Erythroblast (primary cell): Measurements from ENCODE around the gene RAB8A.
A peak's percentile ranks its signal among the peaks of the same experiment; 100 is the strongest.
"Not testable (repeated sequence)": the region's sequence is repeated elsewhere in the genome, so short reads cannot be mapped to it uniquely, and the experiment has no call there.

ENCODE experiments used
- DNase-seq, 2 experiments: peaks; one replicate each; lab custom pipeline; 2025; lab: John Stamatoyannopoulos, UW
- GATA1 ChIP-seq: IDR thresholded peaks from 2 replicates; pipeline ENCODE4 v1.6.1; 2011; ENCODE audit warnings: low read depth, mild to moderate bottlenecking, control low read depth, low read length, moderate library complexity
- POLR2A ChIP-seq: IDR thresholded peaks from 2 replicates; pipeline ENCODE4 v1.6.1; 2011; ENCODE audit warnings: mild to moderate bottlenecking, low read length

RAB8A gene

GRCh38 chr19:16088351-16089009 is 23.2 kb upstream of the RAB8A start:
- DNase-seq, result no peak

GRCh38 chr19:16089010-16089846 is 22.5 kb upstream of the RAB8A start:
- DNase-seq, result no peak
- TF ChIP-seq GATA1, result no peak
- TF ChIP-seq POLR2A, result peak; percentile 5

More at GRCh38 chr19:16088351-16089009, 23.2 kb upstream of the RAB8A start:
- TF ChIP-seq GATA1, result no peak
- TF ChIP-seq POLR2A, result peak; percentile 7

- TF ChIP-seq POLR2A (no peak), GATA1 (no peak)
- peak in 1 of 2 experiments; percentile 40 for DNase-seq
Measured at GRCh38 chr19:16091546-16092475, 19.9 kb upstream of the RAB8A start.

- no peak for DNase-seq
- TF ChIP-seq GATA1 (no peak), POLR2A (no peak)
Measured at GRCh38 chr19:16094360-16095070, 17.2 kb upstream of the RAB8A start.

GRCh38 chr19:16095071-16095571 is 16.6 kb upstream of the RAB8A start:
- no peak for DNase-seq
- no peak for TF ChIP-seq GATA1
- no peak for TF ChIP-seq POLR2A

- TF ChIP-seq GATA1 (no peak), POLR2A (no peak)
- DNase-seq, result no peak
Measured at GRCh38 chr19:16096280-16096855, 15.3 kb upstream of the RAB8A start.

- TF ChIP-seq POLR2A (no peak), GATA1 (no peak)
Measured at GRCh38 chr19:16098416-16098768, 13.3 kb upstream of the RAB8A start.

GRCh38 chr19:16098821-16099220 is 12.9 kb upstream of the RAB8A start:
- no peak for DNase-seq
- TF ChIP-seq POLR2A (no peak), GATA1 (no peak)

More at GRCh38 chr19:16098416-16098768, 13.3 kb upstream of the RAB8A start:
- DNase-seq, result no peak

GRCh38 chr19:16099314-16099965 is 12.2 kb upstream of the RAB8A start:
- not testable (repeated sequence) for DNase-seq

GRCh38 chr19:16100524-16100923 is 11.2 kb upstream of the RAB8A start:
- no peak for DNase-seq
- TF ChIP-seq POLR2A (no peak), GATA1 (no peak)

GRCh38 chr19:16104722-16105121 is 7.0 kb upstream of the RAB8A start:
- TF ChIP-seq GATA1 (no peak), POLR2A (no peak)
- DNase-seq, result no peak

- no peak for TF ChIP-seq GATA1
- no peak for TF ChIP-seq POLR2A
- no peak for DNase-seq
Measured at GRCh38 chr19:16106121-16106520, 5.6 kb upstream of the RAB8A start.

GRCh38 chr19:16111909-16112752 is 442 bp downstream of the RAB8A start:
- peak; percentile 41 to 60 for DNase-seq

More at GRCh38 chr19:16111909-16112752, 442 bp downstream of the RAB8A start:
- TF ChIP-seq GATA1 (no peak), POLR2A (no peak)
